HepG2 (cell line): ENCODE measurements around the gene ATRN. TPM values are rescaled to one million over a fixed set of nuclear protein-coding genes. Genes with fewer than 3 reads are reported as not detected.

Experiments
- DNMT3B ChIP-seq: conservative IDR thresholded peaks from 2 replicates; pipeline ENCODE4 v1.6.1; 2016; ENCODE audit warnings: missing biosample characterization, control low read depth
- FOXK1 ChIP-seq: sonication (generic); formaldehyde crosslinking; IDR thresholded peaks from 2 replicates; pipeline ENCODE4 v1.4.0; 2020; ENCODE audit warnings: low read depth, missing genetic modification reagents, borderline replicate concordance
- GPBP1L1 ChIP-seq: sonication (generic); formaldehyde crosslinking; IDR thresholded peaks from 2 replicates; pipeline ENCODE4 v1.5.0; 2020; ENCODE audit warnings: mild to moderate bottlenecking, missing genetic modification reagents
- ISL2 ChIP-seq: sonication (generic); formaldehyde crosslinking; IDR thresholded peaks from 2 replicates; pipeline ENCODE4 v1.5.0; 2020; ENCODE audit warnings: missing genetic modification reagents
- LRRFIP1 ChIP-seq: sonication (generic); formaldehyde crosslinking; conservative IDR thresholded peaks from 2 replicates; pipeline ENCODE4 v1.4.0; 2020; ENCODE audit warnings: missing genetic modification reagents
- MAF1 ChIP-seq: sonication (generic); formaldehyde crosslinking; IDR thresholded peaks from 2 replicates; pipeline ENCODE4 v1.5.0; 2020; ENCODE audit warnings: missing genetic modification reagents, borderline replicate concordance
- MTA3 ChIP-seq: sonication (generic); formaldehyde crosslinking; IDR thresholded peaks from 2 replicates; pipeline ENCODE4 v1.4.0; 2020; ENCODE audit warnings: missing genetic modification reagents
- NCOA5 ChIP-seq: sonication (generic); formaldehyde crosslinking; IDR thresholded peaks from 2 replicates; pipeline ENCODE4 v1.4.0; 2020; ENCODE audit warnings: missing genetic modification reagents
- NFIC ChIP-seq: IDR thresholded peaks from 2 replicates; pipeline ENCODE4 v1.6.1; 2012; ENCODE audit warnings: mild to moderate bottlenecking, low read length, inconsistent platforms
- PAF1 ChIP-seq: IDR thresholded peaks from 2 replicates; pipeline ENCODE4 v1.6.1; 2016; ENCODE audit warnings: missing genetic modification reagents, missing compliant biosample characterization
- PRDM15 ChIP-seq: sonication (generic); formaldehyde crosslinking; IDR thresholded peaks from 2 replicates; pipeline ENCODE4 v1.4.0; 2020; ENCODE audit warnings: missing genetic modification reagents
- PRMT3 ChIP-seq: sonication (generic); formaldehyde crosslinking; IDR thresholded peaks from 2 replicates; pipeline ENCODE4 v1.8.1; 2022; ENCODE audit warnings: low read depth, mild to moderate bottlenecking, moderate library complexity, missing genetic modification reagents, borderline replicate concordance
- REPIN1 ChIP-seq: sonication (generic); formaldehyde crosslinking; IDR thresholded peaks from 2 replicates; pipeline ENCODE4 v1.8.0; 2022; ENCODE audit warnings: missing genetic modification reagents, low read depth, mild to moderate bottlenecking, borderline replicate concordance
- SAFB2 ChIP-seq: sonication (generic); formaldehyde crosslinking; IDR thresholded peaks from 2 replicates; pipeline ENCODE4 v1.5.1; 2020; ENCODE audit warnings: missing genetic modification reagents, low read depth, mild to moderate bottlenecking, borderline replicate concordance
- SATB2 ChIP-seq: sonication (generic); formaldehyde crosslinking; IDR thresholded peaks from 2 replicates; pipeline ENCODE4 v1.5.0; 2020; ENCODE audit warnings: missing genetic modification reagents
- SMC3 ChIP-seq: IDR thresholded peaks from 2 replicates; pipeline ENCODE4 v1.6.1; 2011; ENCODE audit warnings: low read length, improper control_type of control experiment
- SSRP1 ChIP-seq: IDR thresholded peaks from 2 replicates; pipeline ENCODE4 v1.6.1; 2016; ENCODE audit warnings: control low read depth
- ZBTB21 ChIP-seq: sonication (generic); formaldehyde crosslinking; IDR thresholded peaks from 2 replicates; pipeline ENCODE4 v1.4.0; 2020; ENCODE audit warnings: missing genetic modification reagents
- ZBTB3 ChIP-seq: sonication (generic); formaldehyde crosslinking; IDR thresholded peaks from 2 replicates; pipeline ENCODE4 v1.4.0; 2020; ENCODE audit warnings: low read depth, mild to moderate bottlenecking, moderate library complexity, missing genetic modification reagents, borderline replicate concordance
- ZNF234 ChIP-seq: sonication (generic); formaldehyde crosslinking; conservative IDR thresholded peaks from 2 replicates; pipeline ENCODE4 v1.5.1; 2020; ENCODE audit warnings: mild to moderate bottlenecking, missing genetic modification reagents
- ZNF253 ChIP-seq: sonication (generic); formaldehyde crosslinking; IDR thresholded peaks from 2 replicates; pipeline ENCODE4 v1.8.0; 2022; ENCODE audit warnings: mild to moderate bottlenecking, missing genetic modification reagents, borderline replicate concordance
- ZNF547 ChIP-seq: sonication (generic); formaldehyde crosslinking; IDR thresholded peaks from 2 replicates; pipeline ENCODE4 v1.5.1; 2020; ENCODE audit warnings: mild to moderate bottlenecking, missing genetic modification reagents
- ZNF598 ChIP-seq: sonication (generic); formaldehyde crosslinking; IDR thresholded peaks from 2 replicates; pipeline ENCODE4 v1.5.1; 2020; ENCODE audit warnings: mild to moderate bottlenecking, missing genetic modification reagents, borderline replicate concordance
- ZNF605 ChIP-seq: sonication (generic); formaldehyde crosslinking; IDR thresholded peaks from 2 replicates; pipeline ENCODE4 v1.8.0; 2022; ENCODE audit warnings: mild to moderate bottlenecking, missing genetic modification reagents
- ZNF709 ChIP-seq: sonication (generic); formaldehyde crosslinking; IDR thresholded peaks from 2 replicates; pipeline ENCODE4 v1.5.0; 2020; ENCODE audit warnings: mild to moderate bottlenecking, missing genetic modification reagents
- polyA plus RNA-seq, 8 experiments: library from polyadenylated mRNA; depleted of rRNA in 3 of 8; stranded (reverse) in 7 of 8; unstranded in 1 of 8; fragments of >200 nt; fragmentation: Illumina TruSeq in 4 of 8; extraction: Trizol in 4 of 8; gene quantifications; 2 replicates each; pipeline versions ENCODE4 v1.2.1 to v1.2.3, GENCODE V29; 2011 to 2016; ENCODE audit warnings: low read depth in 4 of 8, missing spikeins in 1 of 8, mixed read lengths in 1 of 8; ENCODE audit not compliant: insufficient read depth in 1 of 8
- total RNA-seq, 5 experiments: library from RNA; depleted of rRNA; stranded (reverse); fragments of >200 nt; fragmentation: Illumina TruSeq; extraction: Trizol; gene quantifications; 2 replicates each; pipeline ENCODE4 v1.2.3, GENCODE V29; 2016; ENCODE audit warnings: low read depth in 1 of 5

Gene ATRN
- total and polyA plus RNA-seq, 2 of the 13 experiments (the other 11 are each of a cell fraction or from before 2014, with no cell fraction given): 44.2 to 81.1 TPM

GRCh38 chr20:3563548-3564177, 92.8 kb downstream of the ATRN start (continued):
- no peak for TF ChIP-seq PRDM15
- TF ChIP-seq ZNF547 (CRISPR knock-in tag): no peak
- TF ChIP-seq ZNF605: no peak
- no peak for TF ChIP-seq MAF1 (CRISPR knock-in tag)
- TF ChIP-seq ZBTB3 (CRISPR knock-in tag): no peak
- no peak for TF ChIP-seq FOXK1
- TF ChIP-seq ISL2 (CRISPR knock-in tag): 0 out of 2 replicates have a peak, but pooled peaks have one; percentile 19
- TF ChIP-seq SSRP1 (CRISPR knock-in tag): peak; percentile 28; the same call in 1 of the 2 replicates
- no peak for TF ChIP-seq GPBP1L1
- TF ChIP-seq PAF1 (CRISPR knock-in tag): no peak
- no peak for TF ChIP-seq ZBTB21
- peak; percentile 77 for TF ChIP-seq SMC3
- TF ChIP-seq ZNF253: no peak
- no peak for TF ChIP-seq ZNF709 (CRISPR knock-in tag)
- TF ChIP-seq LRRFIP1: no peak
- no peak for TF ChIP-seq ZNF234 (CRISPR knock-in tag)
- TF ChIP-seq SAFB2 (CRISPR knock-in tag): no peak
- no peak for TF ChIP-seq ZNF598 (CRISPR knock-in tag)
- TF ChIP-seq REPIN1: 0 out of 2 replicates have a peak, but pooled peaks have one; percentile 31
- 0 out of 2 replicates have a peak, but pooled peaks have one; percentile 59 for TF ChIP-seq DNMT3B (CRISPR knock-in tag)
- no peak for TF ChIP-seq SATB2 (CRISPR knock-in tag)
- TF ChIP-seq NCOA5 (CRISPR knock-in tag): no peak
- TF ChIP-seq NFIC: no peak
- TF ChIP-seq PRMT3 (CRISPR knock-in tag): no peak
- TF ChIP-seq MTA3 (CRISPR knock-in tag): no peak
